Measurements from ENCODE around the gene TXNL4B. TPM values are rescaled to one million over a fixed set of nuclear protein-coding genes. Genes with fewer than 3 reads are reported as not detected.

TXNL4B gene
- total and polyA plus RNA-seq, 4 donors, result 5.4 to 17.7 (median 12.7) TPM

- WGBS, 2 donors, result 75 to 96% methylated on average over 3 of the region's 3 CpGs
- Histone ChIP-seq H3K27me3 (ENCODE audit: control insufficient read depth in 3 of 3, insufficient read depth in 3 of 3, low read length in 2 of 3) (no peaks in the 10 kb centered on the region), H3K36me3 (ENCODE audit: control insufficient read depth in 4 of 4, insufficient read depth in 4 of 4, low read length in 4 of 4) (no peaks in the 10 kb centered on the region), H3K9ac (ENCODE audit: insufficient read depth in 1 of 2, low read length in 2 of 2) (no peak overlapping the region), H3K4me1 (ENCODE audit: control insufficient read depth in 5 of 5, insufficient read depth in 5 of 5, low read length in 5 of 5) (peaks cover 0 to 5% (median 0%) of the 10 kb centered on the region in 5 donors), H3K9me3 (ENCODE audit: control insufficient read depth in 4 of 4, insufficient read depth in 3 of 4, low read length in 3 of 4) (no peaks in the 10 kb centered on the region), H3K27ac (ENCODE audit: low read depth in 1 of 2, low read length in 1 of 2) (no peak overlapping the region), H3K4me3 (no peak overlapping the region)
- no peak for ATAC-seq (ENCODE audit: insufficient read depth, low FRiP score)
- TF ChIP-seq, protein P1, sequence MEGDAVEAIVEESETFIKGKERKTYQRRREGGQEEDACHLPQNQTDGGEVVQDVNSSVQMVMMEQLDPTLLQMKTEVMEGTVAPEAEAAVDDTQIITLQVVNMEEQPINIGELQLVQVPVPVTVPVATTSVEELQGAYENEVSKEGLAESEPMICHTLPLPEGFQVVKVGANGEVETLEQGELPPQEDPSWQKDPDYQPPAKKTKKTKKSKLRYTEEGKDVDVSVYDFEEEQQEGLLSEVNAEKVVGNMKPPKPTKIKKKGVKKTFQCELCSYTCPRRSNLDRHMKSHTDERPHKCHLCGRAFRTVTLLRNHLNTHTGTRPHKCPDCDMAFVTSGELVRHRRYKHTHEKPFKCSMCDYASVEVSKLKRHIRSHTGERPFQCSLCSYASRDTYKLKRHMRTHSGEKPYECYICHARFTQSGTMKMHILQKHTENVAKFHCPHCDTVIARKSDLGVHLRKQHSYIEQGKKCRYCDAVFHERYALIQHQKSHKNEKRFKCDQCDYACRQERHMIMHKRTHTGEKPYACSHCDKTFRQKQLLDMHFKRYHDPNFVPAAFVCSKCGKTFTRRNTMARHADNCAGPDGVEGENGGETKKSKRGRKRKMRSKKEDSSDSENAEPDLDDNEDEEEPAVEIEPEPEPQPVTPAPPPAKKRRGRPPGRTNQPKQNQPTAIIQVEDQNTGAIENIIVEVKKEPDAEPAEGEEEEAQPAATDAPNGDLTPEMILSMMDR (IDR thresholded peaks at IDR 0.05; ENCODE audit: control extremely low read depth, extremely low read depth), result no peak
- DNase-seq, result no peak
These were observed 30.7 kb upstream of the TXNL4B start for GRCh38 chr16:72124148-72124547.

DNA sequence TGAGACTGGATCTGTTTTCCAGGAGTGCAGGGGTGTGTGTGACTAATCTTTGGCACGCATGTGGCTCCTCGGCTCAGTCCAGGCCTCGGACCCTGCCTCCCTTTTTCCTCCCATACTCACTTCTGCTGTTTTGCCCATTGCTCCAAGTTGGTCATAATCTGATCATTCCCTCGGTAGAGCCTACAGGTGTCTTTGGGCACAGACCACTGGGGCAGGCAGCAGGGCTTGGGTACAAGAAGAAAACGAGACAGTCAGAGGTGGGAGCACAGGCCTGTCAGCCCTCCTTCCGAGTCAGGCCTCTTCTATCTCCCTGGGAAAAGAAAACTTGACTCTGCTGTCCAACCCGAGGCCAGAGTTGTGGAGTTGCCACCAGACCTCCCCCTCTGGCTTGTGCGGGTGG lies 30.0 kb upstream of the TXNL4B start:
- no peaks in the 10 kb centered on the region for H3K27me3 ChIP-seq (ENCODE audit: control insufficient read depth in 3 of 3, insufficient read depth in 3 of 3, low read length in 2 of 3)
- no peak overlapping the region for H3K27ac ChIP-seq (ENCODE audit: low read depth in 1 of 2, low read length in 1 of 2)
- no peaks in the 10 kb centered on the region for H3K9me3 ChIP-seq (ENCODE audit: control insufficient read depth in 4 of 4, insufficient read depth in 3 of 4, low read length in 3 of 4)
- no peak overlapping the region for H3K9ac ChIP-seq (ENCODE audit: insufficient read depth in 1 of 2, low read length in 2 of 2)
- TF ChIP-seq, protein P1 (IDR thresholded peaks at IDR 0.05; ENCODE audit: control extremely low read depth, extremely low read depth), result no peak
- peaks cover 0 to 5% (median 0%) of the 10 kb centered on the region in 5 donors for H3K4me1 ChIP-seq (ENCODE audit: control insufficient read depth in 5 of 5, insufficient read depth in 5 of 5, low read length in 5 of 5)
- no peaks in the 10 kb centered on the region for H3K36me3 ChIP-seq (ENCODE audit: control insufficient read depth in 4 of 4, insufficient read depth in 4 of 4, low read length in 4 of 4)
- ATAC-seq (ENCODE audit: insufficient read depth, low FRiP score) (no peak), DNase-seq (no peak)
- no peak overlapping the region for H3K4me3 ChIP-seq
- 78 to 81% methylated on average over 8 of the region's 8 CpGs for WGBS, 2 donors

GRCh38 chr16:72122916-72123315 lies 29.5 kb upstream of the TXNL4B start:
- ATAC-seq (ENCODE audit: insufficient read depth, low FRiP score) (no peak), DNase-seq (no peak)
- H3K4me1 ChIP-seq (ENCODE audit: control insufficient read depth in 5 of 5, insufficient read depth in 5 of 5, low read length in 5 of 5), result peaks cover 0 to 5% (median 0%) of the 10 kb centered on the region in 5 donors
- no peaks in the 10 kb centered on the region for H3K36me3 ChIP-seq (ENCODE audit: control insufficient read depth in 4 of 4, insufficient read depth in 4 of 4, low read length in 4 of 4)
- H3K4me3 ChIP-seq, result no peak overlapping the region
- 88 to 92% methylated on average over 11 of the region's 11 CpGs for WGBS, 2 donors
- H3K9ac ChIP-seq (ENCODE audit: insufficient read depth in 1 of 2, low read length in 2 of 2), result no peak overlapping the region
- no peaks in the 10 kb centered on the region for H3K9me3 ChIP-seq (ENCODE audit: control insufficient read depth in 4 of 4, insufficient read depth in 3 of 4, low read length in 3 of 4)
- no peaks in the 10 kb centered on the region for H3K27me3 ChIP-seq (ENCODE audit: control insufficient read depth in 3 of 3, insufficient read depth in 3 of 3, low read length in 2 of 3)
- TF ChIP-seq, protein P1 (IDR thresholded peaks at IDR 0.05; ENCODE audit: control extremely low read depth, extremely low read depth), result no peak
- no peak overlapping the region for H3K27ac ChIP-seq (ENCODE audit: low read depth in 1 of 2, low read length in 1 of 2)

- Histone ChIP-seq H3K9me3 (ENCODE audit: control insufficient read depth in 4 of 4, insufficient read depth in 3 of 4, low read length in 3 of 4) (no peaks in the 10 kb centered on the region), H3K27me3 (ENCODE audit: control insufficient read depth in 3 of 3, insufficient read depth in 3 of 3, low read length in 2 of 3) (no peaks in the 10 kb centered on the region), H3K9ac (ENCODE audit: insufficient read depth in 1 of 2, low read length in 2 of 2) (no peak overlapping the region), H3K4me1 (ENCODE audit: control insufficient read depth in 5 of 5, insufficient read depth in 5 of 5, low read length in 5 of 5) (peaks cover 0 to 5% (median 0%) of the 10 kb centered on the region in 5 donors), H3K27ac (ENCODE audit: low read depth in 1 of 2, low read length in 1 of 2) (no peak overlapping the region), H3K4me3 (no peak overlapping the region), H3K36me3 (ENCODE audit: control insufficient read depth in 4 of 4, insufficient read depth in 4 of 4, low read length in 4 of 4) (no peaks in the 10 kb centered on the region)
- ATAC-seq (ENCODE audit: insufficient read depth, low FRiP score) (no peak), DNase-seq (no peak)
- WGBS, 2 donors, result 98 to 99% methylated on average over 2 of the region's 2 CpGs
- TF ChIP-seq, protein P1 (IDR thresholded peaks at IDR 0.05; ENCODE audit: control extremely low read depth, extremely low read depth), result no peak
These were observed 28.9 kb upstream of the TXNL4B start for GRCh38 chr16:72122308-72122707.

Data from lung (tissue), 12 donors.